ENCODE results near the gene GRM8. TPM values are rescaled to one million over a fixed set of nuclear protein-coding genes. Genes with fewer than 3 reads are reported as not detected.

Gene GRM8
- total RNA-seq, 1 experiment from 2014 or later = 1.8 TPM

GRCh38 chr7:126973066-126973465, 279.7 kb downstream of the GRM8 start:
- no peak overlapping the region for H4K5ac ChIP-seq (ENCODE audit: insufficient read length, low read depth, low read length)
- H2BK15ac ChIP-seq (ENCODE audit: low read depth, low read length) = no peak overlapping the region
- H3K4ac ChIP-seq (ENCODE audit: low read depth, low read length) = no peak overlapping the region
- no peaks in the 10 kb centered on the region for H3K9me3 ChIP-seq (ENCODE audit: control insufficient read depth, low read depth, low read length)
- Mint-ChIP-seq H3K36me3 (ENCODE audit: insufficient read depth in 1 of 3, low read depth in 3 of 3) (no peaks in the 10 kb centered on the region), H3K27me3 (ENCODE audit: low read depth) (no peaks in the 10 kb centered on the region), H3K4me3 (no peak overlapping the region), H3K9me3 (no peaks in the 10 kb centered on the region), H3K27ac (no peak overlapping the region), H3K4me1 (no peaks in the 10 kb centered on the region)
- H3K9ac ChIP-seq (ENCODE audit: extremely low read depth, insufficient read length, low read length) = no peak overlapping the region
- no peak overlapping the region for H2BK120ac ChIP-seq (ENCODE audit: low read depth, low read length, poor library complexity, severe bottlenecking)
- H3K14ac ChIP-seq (ENCODE audit: insufficient read depth, low read length) = no peak overlapping the region
- no peaks in the 10 kb centered on the region for H3K23me2 ChIP-seq (ENCODE audit: insufficient read length, low read depth, low read length, poor library complexity, severe bottlenecking)
- TF ChIP-seq, protein P1, sequence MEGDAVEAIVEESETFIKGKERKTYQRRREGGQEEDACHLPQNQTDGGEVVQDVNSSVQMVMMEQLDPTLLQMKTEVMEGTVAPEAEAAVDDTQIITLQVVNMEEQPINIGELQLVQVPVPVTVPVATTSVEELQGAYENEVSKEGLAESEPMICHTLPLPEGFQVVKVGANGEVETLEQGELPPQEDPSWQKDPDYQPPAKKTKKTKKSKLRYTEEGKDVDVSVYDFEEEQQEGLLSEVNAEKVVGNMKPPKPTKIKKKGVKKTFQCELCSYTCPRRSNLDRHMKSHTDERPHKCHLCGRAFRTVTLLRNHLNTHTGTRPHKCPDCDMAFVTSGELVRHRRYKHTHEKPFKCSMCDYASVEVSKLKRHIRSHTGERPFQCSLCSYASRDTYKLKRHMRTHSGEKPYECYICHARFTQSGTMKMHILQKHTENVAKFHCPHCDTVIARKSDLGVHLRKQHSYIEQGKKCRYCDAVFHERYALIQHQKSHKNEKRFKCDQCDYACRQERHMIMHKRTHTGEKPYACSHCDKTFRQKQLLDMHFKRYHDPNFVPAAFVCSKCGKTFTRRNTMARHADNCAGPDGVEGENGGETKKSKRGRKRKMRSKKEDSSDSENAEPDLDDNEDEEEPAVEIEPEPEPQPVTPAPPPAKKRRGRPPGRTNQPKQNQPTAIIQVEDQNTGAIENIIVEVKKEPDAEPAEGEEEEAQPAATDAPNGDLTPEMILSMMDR (conservative IDR thresholded peaks at IDR 0.05) = no peak
- no peak overlapping the region for H3K23ac ChIP-seq (ENCODE audit: insufficient read length, low read depth, low read length)
- H3K79me1 ChIP-seq (ENCODE audit: insufficient read depth, low read depth, low read length, poor library complexity, severe bottlenecking) = no peaks in the 10 kb centered on the region
- H4K8ac ChIP-seq (replicated peaks; ENCODE audit: insufficient read length, low read depth, low read length) = no peak overlapping the region
- no peak overlapping the region for H4K91ac ChIP-seq (ENCODE audit: insufficient read length, low read depth, low read length)
- no peak overlapping the region for H2AK5ac ChIP-seq (ENCODE audit: insufficient read length, low read length)
- no peak overlapping the region for H2BK5ac ChIP-seq (ENCODE audit: insufficient read length, low read length)
- no peaks in the 10 kb centered on the region for H3K4me1 ChIP-seq (ENCODE audit: insufficient read depth, low read length)
- H2BK12ac ChIP-seq (ENCODE audit: insufficient read length, low read depth, low read length) = no peak overlapping the region
- H2AFZ ChIP-seq (ENCODE audit: low read length) = no peak overlapping the region
- H3K56ac ChIP-seq (ENCODE audit: insufficient read length, low read depth, low read length) = no peak overlapping the region
- no peaks in the 10 kb centered on the region for H4K20me1 ChIP-seq (ENCODE audit: control insufficient read depth, insufficient read depth, insufficient read length)
- no peak overlapping the region for H2BK20ac ChIP-seq (ENCODE audit: low read depth, low read length, poor library complexity, severe bottlenecking)
- no peaks in the 10 kb centered on the region for H3K27me3 ChIP-seq (ENCODE audit: insufficient read depth, low read length)
- H3K4me2 ChIP-seq (ENCODE audit: insufficient read depth, insufficient read length, low read length) = no peak overlapping the region
- no peak overlapping the region for H3T11ph ChIP-seq (ENCODE audit: low read length)
- no peak overlapping the region for H3K27ac ChIP-seq (ENCODE audit: insufficient read length, low read depth, low read length)
- DNase-seq = no peak
- H3K79me2 ChIP-seq (ENCODE audit: insufficient read depth, low read length) = no peaks in the 10 kb centered on the region
- H3K18ac ChIP-seq (ENCODE audit: insufficient read length, low read depth, low read length) = no peak overlapping the region

Measured in H9 (cell line).